ENCODE data around the gene WDR7.

GRCh38 chr18:57051657-57052044 lies 400.5 kb downstream of the WDR7 start:
- TF ChIP-seq CTCF (IDR thresholded peaks at IDR 0.05) (no peak), POLR2A (IDR thresholded peaks at IDR 0.05) (no peak)

Data from esophagus squamous epithelium (tissue), 4 donors.